Activated CD4-positive, CD25-positive, alpha-beta regulatory T cell treated with anti-CD3 and anti-CD28 coated beads, Interleukin-2, amount 50 U/mL, for 16 hours (primary cell): ENCODE results near the gene PTPRK.

Experiments used
- DNase-seq: peaks from one replicate; pipeline ENCODE4 v3.0.0-alpha.2; 2020; ENCODE audit warnings: low read depth, low spot score

Gene PTPRK

GRCh38 chr6:128199461-128199860, 320.9 kb downstream of the PTPRK start:
- no peak for DNase-seq

DNA sequence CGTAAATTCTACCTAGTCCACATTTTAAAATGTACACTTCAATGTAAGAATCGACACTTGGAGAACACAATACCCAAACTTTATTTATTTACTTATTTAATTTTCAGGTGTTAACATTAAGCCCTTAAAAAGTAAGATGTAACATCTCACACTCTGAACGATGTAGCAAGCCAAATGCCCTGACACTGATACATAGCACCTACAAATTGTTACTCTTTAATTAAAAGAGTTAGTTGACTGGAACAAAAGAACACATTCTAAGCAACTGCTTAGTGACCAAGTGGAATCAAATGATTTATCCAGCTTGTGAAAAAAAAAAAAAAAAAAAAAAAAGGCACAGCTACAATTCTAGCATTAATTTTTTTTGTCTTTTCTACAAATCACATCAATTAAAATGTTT, 327.4 kb downstream of the PTPRK start:
- DNase-seq = no peak

DNA sequence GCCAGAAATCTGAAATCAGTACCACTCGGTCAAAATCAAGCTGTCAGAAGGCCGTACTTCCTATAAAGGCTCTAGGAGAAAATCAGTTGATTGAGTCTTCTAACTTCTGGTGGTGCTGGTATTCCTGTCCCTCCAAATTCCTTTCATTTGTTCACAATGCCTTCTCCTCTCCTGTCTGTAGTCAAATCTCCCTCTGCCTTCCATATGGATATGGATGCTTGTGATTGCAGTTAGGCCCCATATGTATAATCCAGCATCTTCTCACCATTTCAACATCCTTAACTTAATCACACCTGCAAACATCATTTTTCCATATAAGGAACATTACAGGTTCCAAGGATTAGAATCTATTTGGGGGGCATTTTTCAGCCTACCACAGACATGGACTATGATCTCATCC, 331.7 kb downstream of the PTPRK start:
- DNase-seq = no peak

DNA sequence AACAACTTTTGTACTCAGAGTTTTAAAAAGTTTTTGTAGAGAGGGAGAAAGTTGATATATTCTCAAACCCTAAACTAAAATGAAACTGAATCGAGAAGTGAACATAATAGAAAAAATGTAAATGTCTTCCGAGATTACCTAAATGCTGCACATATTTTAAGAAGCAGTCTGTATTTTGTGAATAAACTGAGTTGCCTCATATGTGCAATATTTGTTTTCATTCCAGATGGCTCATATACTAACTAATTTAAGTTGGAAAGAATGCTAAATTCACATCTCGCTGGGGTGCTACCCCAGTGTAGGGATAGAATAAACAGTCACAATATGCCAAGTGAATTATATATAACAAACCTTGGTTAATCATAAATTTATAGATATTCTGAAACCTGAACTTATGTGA, 333.7 kb downstream of the PTPRK start:
- no peak for DNase-seq

- no peak for DNase-seq
Measured at GRCh38 chr6:128179876-128180438, 340.4 kb downstream of the PTPRK start.

DNA sequence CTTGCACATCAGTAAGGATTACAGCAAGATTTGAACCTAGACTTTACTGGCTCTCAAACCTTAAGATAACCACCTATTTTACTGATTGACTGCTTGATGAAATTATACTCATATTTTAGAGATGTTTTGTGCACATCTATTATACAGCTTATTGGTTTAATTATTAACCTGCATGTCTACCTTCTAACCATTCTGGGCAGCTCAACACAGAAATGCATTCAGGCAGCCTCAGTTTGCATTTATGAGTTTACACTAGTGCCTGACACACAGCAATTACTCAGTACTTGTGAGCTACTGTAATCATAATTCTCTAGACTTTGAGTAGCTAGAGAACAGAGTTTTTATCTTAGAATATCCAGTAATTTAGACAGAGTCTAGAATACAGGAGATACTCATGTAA, 345.7 kb downstream of the PTPRK start:
- no peak for DNase-seq

DNA sequence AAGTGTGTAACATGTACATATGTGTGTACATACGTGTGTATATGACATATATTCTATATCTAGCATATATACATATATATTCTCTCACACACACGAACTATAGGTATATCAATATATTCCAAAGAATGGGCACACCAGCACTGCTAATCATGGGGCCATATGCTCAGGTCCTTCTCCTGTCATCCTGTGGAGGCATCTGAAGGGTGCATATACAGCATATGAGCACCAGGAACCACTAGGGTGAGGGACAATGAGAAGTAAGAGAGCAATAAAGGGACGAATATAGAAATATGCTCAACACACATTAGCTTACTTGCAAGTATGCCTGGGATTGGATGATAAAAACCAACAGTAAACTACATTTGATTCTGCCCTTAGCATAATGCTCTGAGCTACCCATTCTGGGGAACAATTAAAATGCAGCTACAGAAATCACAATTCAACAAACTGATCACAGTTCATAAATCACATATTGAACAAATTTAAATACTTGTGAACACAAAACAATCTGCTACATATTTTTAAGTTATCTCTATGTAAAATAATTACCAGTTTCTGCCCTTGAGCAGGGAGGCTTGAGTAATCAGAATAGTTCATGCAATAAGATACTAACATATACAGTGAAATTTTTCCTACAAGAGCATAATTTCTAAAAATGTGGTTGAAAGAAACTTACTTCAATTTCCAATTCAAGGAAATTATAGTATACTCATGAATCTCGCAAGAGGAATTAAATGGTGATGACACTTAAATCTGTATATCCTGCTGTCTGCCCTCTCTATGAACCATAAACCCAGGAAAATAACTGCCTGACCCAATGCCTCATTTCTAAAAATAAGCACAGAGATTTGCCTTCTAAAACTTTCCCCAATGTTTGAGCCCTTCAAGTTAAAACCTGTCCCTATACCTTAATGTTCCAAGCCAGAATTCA, 347.4 kb downstream of the PTPRK start:
- no peak for DNase-seq

DNA sequence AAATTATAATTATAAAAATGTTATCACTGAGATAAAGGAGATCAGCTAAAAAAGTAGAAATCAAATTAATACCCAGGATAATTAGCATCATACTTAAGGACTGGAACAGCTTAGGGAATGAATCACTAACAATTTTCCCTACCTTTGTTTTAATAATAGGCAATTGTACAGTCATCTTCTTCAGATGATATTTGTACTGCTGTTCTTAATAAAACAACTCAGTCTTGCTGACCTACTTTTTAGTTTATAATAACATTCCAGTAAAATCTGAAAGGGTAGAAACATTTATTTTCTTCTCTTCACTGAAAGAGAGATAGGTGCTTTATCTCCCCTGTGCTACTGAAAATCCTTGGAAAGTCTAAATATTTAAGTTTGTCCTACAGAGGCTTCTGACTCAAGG, 348.3 kb downstream of the PTPRK start:
- no peak for DNase-seq

- DNase-seq = no peak
Measured at GRCh38 chr6:128171182-128171581, 349.2 kb downstream of the PTPRK start.

DNA sequence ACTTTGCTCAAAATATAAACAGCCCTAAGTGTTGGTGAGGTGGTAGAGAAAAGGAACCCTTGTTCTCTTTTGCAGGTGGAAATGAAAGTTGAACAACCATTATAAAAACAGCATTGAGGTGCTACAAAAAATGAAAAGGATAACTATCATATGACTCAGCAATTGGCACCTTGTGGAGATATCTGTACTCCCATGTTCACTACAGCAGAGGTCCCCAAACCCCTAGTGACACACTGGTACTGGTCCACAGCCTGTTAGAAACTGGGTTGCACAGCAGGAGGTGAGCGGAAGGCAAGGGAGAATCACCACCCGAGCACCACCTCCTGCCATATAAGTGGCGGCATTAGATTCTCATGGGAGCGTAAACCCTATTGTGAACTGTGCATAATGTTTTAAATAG, 352.2 kb downstream of the PTPRK start:
- no peak for DNase-seq

DNA sequence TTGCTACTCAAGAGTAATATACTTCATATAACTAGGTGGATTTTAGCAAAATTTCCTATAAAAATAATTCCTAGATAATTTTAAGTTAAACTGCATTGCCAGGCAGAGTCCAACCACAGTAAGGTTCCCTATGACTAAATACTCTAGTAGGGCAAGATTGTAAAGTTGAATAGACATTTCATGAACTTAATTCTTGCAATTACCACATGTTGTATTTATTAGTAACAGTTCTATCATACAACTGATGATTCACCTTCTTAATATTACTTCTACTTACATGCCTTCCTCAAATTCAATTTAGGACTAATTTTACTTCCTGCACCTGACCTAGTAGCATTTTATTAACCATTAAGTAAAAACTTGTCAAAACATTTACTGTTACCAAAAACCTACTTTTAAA, 352.8 kb downstream of the PTPRK start:
- no peak for DNase-seq

DNA sequence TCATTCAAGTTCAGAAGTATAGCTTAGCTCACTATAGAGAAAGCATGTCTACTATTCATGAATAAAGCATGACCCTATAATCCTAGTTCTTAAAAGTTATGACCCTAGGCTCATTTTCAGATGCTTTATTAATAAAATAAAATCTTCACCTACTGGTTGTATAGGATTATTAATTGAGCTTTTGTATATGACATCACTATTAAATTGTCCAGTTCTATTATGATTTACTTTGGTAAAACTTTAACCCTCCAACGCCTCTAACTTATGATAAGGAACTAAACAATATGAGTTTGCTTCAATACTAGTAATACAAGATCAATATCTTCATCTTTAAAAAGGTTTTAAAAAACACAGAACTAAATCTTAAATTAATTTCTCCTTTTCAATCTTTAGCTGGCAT, 356.1 kb downstream of the PTPRK start:
- DNase-seq = no peak

DNA sequence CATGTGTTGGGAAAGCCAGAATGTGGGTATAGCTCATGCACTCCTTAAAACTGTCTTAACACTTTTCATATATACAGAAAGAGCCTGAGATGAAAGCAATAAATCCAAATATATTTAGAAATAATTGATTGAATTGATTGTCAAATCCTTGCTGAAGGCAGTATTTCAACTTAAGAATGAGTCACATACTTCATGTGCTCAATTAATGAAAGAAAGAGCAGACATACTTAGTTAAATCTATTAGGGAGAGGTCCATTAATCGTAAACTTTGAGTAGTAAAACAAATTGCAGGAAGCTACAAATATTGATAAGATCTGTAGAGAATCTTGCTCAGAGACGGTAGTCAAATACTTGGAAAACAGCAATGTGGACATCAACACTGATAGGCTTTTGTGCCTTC, 358.0 kb downstream of the PTPRK start:
- DNase-seq = no peak

DNA sequence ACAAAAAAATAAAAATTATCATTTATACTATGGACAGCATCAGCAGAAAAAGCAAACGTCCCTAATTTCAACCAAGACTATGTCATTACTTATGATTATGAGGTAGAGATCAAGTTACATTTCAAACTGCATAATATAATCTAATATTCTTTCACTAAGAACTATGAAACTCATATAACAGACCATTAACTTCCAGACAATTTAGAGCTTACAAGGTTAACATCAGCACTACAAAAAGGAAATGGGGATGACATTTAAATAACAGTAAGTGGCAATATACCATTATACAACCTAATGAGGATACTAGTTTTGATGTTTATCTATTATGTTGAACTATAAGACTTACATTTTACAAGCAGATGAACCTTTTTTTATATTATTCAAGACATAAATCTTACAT, 358.6 kb downstream of the PTPRK start:
- DNase-seq = no peak

GRCh38 chr6:128161263-128161662, 359.1 kb downstream of the PTPRK start:
- no peak for DNase-seq

DNA sequence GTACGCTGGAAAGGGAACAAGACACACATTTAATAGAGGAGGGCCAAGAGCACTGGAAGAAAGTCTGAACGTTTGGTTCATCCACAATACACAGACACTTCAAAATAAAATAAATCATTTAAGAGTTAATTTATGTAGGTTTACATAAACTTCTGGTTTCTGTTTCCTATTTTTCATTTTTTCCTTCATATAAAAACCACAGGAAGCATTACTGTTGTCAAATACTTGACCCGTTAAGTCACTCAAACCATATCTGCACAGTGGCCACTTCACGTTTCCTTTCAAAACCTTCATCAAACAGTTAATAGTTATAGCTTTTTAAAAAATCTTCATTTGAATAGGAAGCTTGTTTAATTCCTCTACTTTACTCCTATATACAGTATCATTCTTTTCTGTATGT, 361.9 kb downstream of the PTPRK start:
- no peak for DNase-seq

DNA sequence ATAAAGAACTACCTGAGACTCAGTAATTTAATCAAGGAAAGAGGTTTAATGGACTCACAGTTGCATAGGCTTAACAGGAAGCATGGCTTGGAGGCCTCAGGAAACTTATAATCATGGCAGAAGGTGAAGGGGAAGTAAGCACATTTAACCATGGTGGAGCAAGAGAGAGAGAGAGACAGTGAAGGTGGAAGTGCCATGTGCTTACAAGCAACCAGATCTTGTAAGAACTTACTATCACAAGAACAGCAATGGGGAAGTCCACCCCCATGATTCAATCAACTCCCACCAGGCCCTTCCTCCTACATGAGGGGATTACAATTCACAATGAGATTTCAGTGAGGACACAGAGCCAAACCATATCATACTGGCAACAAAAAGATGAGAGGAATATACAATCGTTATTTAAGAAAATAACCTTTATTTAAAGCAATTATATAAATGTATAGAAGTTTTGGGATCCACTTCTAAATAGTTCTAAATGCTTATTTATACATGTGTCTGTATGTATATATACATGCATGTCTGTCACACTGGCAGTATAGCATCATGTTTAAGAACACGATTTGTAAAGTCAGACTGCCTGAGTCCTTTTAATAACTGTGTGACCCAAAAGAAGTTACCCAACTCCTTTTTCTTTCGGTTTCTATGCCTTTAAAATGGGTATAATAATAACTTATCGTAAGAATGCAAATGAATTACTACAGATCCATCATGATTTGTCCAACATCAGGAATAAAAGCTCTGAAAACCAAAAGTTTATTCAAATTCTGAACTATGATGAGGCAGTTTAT, 363.9 kb downstream of the PTPRK start:
- no peak for DNase-seq

GRCh38 chr6:128155826-128156225, 364.6 kb downstream of the PTPRK start:
- no peak for DNase-seq

GRCh38 chr6:128152551-128152950, 367.8 kb downstream of the PTPRK start:
- DNase-seq = no peak

GRCh38 chr6:128150376-128150775, 370.0 kb downstream of the PTPRK start:
- no peak for DNase-seq

GRCh38 chr6:128149796-128150195, 370.6 kb downstream of the PTPRK start:
- DNase-seq = no peak

DNA sequence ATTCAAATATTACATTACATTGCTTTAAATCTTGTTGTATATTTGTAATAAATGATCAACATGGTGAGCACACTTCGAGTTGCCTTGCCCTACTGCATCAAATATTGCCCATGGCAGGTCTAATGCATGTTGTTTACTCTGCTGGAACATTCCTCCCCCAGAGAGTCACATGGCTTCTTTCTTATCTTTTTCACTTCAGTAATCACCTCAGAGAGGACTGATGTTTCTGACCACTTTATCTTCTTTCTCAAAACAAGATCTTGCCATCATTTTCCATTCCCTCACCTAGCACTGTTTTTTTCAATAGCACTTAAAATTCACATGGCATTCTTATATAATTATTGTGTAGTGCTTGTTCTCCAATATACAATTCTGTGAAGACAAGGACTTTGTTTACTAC, 376.1 kb downstream of the PTPRK start:
- no peak for DNase-seq

- DNase-seq = no peak
Measured at GRCh38 chr6:128141932-128142331, 378.5 kb downstream of the PTPRK start.
